GM18861 (cell line): Measurements from ENCODE around the gene CLDN20.

Experiments used
- ATAC-seq: cut with Tn5 transposase; IDR thresholded peaks from one replicate; pipeline ENCODE4 v1.9.1; 2021; ENCODE audit not compliant: unreplicated experiment

Gene CLDN20

GRCh38 chr6:155245193-155245592 is 18.6 kb upstream of the CLDN20 start:
- ATAC-seq = no peak

DNA sequence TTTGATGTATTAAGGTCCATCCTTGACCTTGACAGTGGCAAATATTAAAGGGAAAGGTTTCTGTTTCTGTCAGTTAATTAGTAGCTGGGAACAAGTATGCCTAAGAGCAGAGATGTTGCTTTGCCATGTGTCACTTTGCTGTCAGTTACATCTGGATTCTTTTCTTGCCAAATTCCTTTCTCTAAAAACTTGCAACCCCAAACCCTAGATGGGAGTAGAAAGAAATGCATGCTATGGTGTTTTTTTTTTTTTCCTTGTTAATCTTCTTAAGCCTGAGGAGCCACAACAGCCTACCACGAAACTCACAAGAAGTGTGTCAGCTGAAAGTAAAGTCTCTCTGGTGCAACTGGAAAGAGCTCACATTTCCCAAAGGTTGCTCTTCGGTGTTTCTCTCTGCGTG is 18.0 kb upstream of the CLDN20 start:
- no peak for ATAC-seq

GRCh38 chr6:155246825-155247224 is 17.0 kb upstream of the CLDN20 start:
- ATAC-seq = no peak

DNA sequence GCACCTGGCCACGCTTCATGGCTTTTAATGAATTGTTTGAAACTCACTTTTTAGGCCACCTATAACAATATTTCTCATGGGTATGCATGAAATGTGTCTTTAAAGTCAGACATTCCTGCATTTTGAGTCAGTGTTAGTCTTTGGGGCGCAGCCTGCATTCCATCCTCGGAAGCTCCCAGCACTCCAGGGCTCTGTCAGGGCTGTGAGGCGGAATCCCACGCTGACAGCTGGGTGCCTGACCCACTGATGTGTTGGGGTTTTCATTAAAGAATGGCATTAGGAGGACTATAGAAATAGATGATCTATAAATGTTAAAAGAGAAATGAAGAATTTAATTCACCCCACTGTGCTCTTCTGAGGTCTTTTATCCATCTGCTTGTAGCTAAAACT is 16.2 kb upstream of the CLDN20 start:
- no peak for ATAC-seq

DNA sequence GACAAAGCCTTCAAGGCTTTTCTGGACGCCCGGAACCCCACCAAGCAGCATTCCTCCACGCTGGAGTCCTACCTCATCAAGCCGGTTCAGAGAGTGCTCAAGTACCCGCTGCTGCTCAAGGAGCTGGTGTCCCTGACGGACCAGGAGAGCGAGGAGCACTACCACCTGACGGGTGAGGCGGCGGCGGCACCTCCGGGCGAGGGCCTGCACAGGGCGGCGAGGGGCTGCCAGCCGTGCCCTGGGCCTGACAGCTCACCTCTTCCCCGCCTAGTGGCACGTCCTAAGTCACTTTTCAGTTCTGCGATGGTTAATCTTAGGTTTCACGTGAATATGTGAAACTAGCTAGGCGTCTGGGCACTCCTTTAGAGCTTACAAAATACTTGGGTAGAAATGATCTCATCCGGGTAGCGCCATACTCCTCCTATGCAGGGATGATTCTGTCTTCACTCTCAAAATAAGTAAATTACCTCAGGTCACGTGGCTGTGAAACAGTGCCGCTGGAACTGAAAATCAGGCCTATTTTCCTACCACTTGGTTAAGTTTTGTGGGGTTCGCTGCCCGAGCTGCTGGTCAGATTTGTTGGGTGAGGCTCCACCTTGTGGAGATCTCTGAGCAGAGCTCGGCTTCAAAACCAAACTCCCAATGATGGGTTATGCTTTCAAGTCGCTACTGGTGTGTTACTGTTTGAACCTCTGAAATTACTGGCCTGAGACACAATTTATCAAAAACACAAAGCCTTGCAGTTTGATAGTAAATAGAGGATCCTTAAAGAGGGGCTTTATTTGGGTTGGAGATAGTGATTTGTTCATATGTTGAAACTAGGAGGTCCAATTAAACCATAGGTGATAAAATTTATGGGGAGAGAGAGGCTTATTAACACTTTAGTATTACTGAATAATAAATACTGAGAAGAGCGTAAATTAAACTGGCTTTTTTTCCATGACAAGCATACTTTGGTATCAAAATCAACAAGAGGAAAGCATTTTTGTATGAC is 15.5 kb upstream of the CLDN20 start:
- peak; percentile 57 for ATAC-seq

DNA sequence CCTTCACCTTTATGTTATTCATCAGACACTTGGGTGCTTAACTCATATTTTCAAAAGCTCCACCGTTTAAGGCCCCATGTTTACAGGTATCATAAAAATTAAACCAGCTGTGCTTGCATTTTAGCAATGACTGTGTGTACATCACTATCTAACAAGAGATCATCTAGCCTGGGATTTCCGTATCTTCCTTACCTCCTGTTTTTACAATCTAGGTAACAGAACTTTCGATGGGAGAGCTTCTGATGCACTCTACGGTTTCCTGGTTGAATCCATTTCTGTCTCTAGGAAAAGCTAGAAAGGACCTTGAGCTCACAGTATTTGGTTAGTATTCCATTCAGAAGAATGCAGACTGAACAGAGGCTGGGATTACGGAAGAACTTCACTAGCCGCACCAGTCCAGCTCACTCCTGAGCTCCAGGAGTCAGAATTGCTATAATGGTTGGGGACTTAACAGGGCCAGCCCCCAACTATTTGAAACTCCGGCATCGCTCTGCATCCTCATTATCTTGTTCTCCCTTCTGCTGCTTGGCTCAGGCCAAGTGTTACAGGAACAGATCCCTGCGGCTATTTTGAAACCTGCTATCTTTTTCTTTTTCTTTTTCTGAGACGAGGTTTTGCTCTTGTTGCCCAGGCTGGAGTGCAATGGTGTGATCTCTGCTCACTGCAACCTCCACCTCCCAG is 13.0 kb upstream of the CLDN20 start:
- ATAC-seq = no peak

GRCh38 chr6:155252581-155252980 is 11.2 kb upstream of the CLDN20 start:
- no peak for ATAC-seq

DNA sequence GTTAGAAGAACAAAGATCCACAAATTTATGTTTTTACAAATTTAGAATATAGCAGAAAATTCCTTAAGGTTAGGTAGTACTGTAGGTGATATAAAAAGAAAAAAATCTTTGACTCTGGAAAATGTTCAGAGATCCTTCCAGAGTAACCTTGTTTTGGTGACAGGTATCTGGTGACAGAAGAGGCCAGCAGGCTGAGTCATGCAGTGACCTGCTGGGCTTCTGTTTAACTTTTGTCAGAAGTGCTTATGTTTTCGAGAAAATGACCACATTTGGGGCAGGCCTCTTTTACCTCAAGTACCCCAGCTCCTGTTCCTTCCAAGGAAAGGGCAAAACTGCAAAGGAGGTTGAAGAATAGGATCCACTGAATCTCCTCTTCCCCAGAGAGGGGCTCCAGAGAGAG is 10.5 kb upstream of the CLDN20 start:
- ATAC-seq = no peak

GRCh38 chr6:155254139-155254538 is 9.7 kb upstream of the CLDN20 start:
- no peak for ATAC-seq

- no peak for ATAC-seq
Measured at GRCh38 chr6:155256122-155256795, 7.6 kb upstream of the CLDN20 start.

DNA sequence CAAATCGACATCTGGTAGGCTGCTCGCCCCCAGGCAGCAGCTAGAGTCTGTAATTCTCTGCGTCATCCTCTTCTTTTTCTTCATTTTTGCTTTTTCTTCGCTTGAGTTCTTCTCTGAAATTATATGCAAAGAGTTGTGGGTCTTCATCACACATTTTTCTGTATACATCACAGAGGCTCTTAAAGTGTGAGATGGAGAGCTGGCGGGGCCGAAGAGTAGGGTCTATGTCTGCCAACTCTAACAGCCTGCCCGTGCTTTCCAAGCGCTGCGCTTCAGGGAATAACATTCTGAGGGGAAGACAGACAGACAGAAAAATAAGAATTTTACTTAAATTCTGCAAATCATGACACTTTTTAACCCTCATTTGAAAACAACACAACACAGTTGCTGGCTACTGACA is 6.0 kb upstream of the CLDN20 start:
- no peak for ATAC-seq

DNA sequence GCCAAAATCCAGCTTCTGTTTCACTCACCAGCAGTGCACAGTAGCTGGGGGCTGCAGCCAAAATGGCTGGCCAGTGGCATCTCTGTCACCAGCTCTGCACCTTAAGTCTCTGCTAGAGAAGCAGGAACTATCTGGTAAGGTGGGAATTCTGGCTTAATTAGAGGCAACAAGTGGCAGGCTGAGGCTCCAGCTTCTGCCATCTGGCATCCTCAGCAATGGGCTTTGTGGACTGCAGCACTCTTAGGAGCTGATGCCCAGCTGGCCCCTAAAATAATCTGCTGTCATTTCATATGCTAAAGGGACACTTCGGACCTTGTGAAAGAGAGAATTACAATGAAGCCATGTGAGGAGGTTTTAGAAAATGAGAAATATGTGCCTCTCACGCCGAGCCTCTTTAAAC is 4.6 kb upstream of the CLDN20 start:
- ATAC-seq = no peak

DNA sequence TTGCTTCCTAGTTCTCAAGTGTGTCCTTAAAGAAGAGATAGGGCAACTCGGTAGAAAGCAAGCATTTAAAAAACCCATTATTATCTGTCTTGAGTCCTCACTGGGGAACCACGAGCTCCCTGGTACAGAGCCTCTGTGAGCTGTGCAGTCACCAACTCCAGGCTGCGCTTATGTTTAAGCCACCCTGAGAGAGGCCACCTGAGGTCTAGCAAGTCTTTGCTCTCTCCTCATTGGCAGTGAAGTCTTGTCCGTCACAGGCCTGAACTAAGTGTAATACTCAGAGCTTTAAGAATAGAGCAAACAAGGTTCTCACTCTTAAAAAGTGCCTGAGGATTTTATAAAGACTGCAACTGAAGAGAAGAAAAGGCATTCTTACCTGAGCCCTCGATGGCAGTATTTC is 3.9 kb upstream of the CLDN20 start:
- ATAC-seq = no peak

- ATAC-seq = peak; percentile 52
Measured at GRCh38 chr6:155260686-155261085, 3.1 kb upstream of the CLDN20 start.

GRCh38 chr6:155261111-155261900 is 2.5 kb upstream of the CLDN20 start:
- ATAC-seq = no peak

GRCh38 chr6:155262655-155263054 is 1.2 kb upstream of the CLDN20 start:
- ATAC-seq = no peak

GRCh38 chr6:155264693-155265320 is 994 bp downstream of the CLDN20 start:
- no peak for ATAC-seq

- no peak for ATAC-seq
Measured at GRCh38 chr6:155265843-155266535, 2.2 kb downstream of the CLDN20 start.

DNA sequence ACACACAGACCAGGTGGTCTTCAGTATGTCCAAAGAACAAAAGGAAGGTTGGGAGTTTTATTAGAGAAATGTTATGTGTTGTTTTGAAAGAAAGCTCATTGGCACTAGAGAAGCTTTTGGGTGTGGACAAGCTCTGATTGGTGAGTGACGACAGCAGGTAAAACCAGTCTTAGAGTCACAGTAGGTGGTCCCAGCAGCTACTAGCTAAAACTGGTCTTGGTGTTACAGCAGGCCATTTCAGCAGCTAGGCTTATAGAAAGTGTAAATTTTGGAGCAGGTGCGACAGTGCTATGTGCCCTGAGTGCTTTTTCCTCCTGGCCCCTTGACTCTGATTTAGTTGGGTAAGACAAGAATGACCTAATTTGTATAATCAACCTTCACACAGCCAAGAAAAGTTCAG is 3.6 kb downstream of the CLDN20 start:
- no peak for ATAC-seq
